ENCODE results near the gene TSFM. TPM values are rescaled to one million over a fixed set of nuclear protein-coding genes. Genes with fewer than 3 reads are reported as not detected.

Gene TSFM
- polyA plus RNA-seq, 1 experiment = 15.1 TPM

DNA sequence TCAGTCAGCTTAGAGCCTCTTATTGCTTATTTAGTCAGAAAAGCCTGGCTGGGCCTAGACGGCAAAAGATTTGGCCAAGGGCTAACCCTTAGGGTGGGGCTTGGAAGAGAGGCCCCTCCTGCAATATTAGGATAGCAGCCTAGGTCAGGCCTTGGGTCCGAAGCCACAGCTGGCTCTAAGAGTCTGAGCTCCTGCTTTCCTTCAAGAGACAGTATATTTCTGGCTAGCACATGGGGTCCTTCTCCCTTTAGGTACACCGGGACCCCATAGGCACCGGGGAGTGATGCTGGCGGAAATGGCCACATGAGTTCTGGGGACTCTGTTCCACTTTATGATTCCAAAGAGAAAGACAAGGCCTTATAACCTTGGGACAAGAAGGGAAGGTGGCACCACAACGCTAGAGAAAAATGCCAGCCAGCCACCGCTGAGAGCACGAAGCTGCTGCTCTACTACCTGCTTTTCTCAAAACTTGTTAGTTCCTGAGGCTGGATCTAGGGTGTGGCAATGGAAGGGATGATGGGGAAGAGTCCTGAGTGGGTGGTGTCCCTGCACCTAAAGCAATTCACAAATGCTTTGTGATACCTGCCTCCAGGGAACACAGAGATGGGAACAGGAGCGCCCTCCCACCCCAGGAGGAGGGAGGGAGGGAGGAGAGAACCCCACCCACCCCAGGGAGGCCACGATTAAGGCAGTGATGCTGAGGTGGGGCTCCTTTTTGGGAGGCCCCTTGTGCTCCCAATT lies 39.1 kb downstream of the TSFM start:
- peaks cover 61% of the 10 kb centered on the region for H3K36me3 ChIP-seq (ENCODE audit: control insufficient read depth, insufficient read depth, low read length)
- H3K4me3 ChIP-seq (ENCODE audit: low read depth, low read length) = no peak overlapping the region
- no peaks in the 10 kb centered on the region for H3K27me3 ChIP-seq (ENCODE audit: control insufficient read depth, insufficient read depth, low read length)
- CTCF ChIA-PET = interaction anchor here (1.2 to 2.8 kb wide), 4 partner anchors 11 to 84 kb away, joined by 3 to 8 read pairs (median 5); no protein-coding TSS in a partner anchor
- POLR2A ChIA-PET = no interaction called here
- TF ChIP-seq, protein P1, sequence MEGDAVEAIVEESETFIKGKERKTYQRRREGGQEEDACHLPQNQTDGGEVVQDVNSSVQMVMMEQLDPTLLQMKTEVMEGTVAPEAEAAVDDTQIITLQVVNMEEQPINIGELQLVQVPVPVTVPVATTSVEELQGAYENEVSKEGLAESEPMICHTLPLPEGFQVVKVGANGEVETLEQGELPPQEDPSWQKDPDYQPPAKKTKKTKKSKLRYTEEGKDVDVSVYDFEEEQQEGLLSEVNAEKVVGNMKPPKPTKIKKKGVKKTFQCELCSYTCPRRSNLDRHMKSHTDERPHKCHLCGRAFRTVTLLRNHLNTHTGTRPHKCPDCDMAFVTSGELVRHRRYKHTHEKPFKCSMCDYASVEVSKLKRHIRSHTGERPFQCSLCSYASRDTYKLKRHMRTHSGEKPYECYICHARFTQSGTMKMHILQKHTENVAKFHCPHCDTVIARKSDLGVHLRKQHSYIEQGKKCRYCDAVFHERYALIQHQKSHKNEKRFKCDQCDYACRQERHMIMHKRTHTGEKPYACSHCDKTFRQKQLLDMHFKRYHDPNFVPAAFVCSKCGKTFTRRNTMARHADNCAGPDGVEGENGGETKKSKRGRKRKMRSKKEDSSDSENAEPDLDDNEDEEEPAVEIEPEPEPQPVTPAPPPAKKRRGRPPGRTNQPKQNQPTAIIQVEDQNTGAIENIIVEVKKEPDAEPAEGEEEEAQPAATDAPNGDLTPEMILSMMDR (IDR thresholded peaks at IDR 0.05; ENCODE audit: insufficient read depth, low read depth, low read length) = no peak
- no peak for DNase-seq (ENCODE audit: low read depth)

DNA sequence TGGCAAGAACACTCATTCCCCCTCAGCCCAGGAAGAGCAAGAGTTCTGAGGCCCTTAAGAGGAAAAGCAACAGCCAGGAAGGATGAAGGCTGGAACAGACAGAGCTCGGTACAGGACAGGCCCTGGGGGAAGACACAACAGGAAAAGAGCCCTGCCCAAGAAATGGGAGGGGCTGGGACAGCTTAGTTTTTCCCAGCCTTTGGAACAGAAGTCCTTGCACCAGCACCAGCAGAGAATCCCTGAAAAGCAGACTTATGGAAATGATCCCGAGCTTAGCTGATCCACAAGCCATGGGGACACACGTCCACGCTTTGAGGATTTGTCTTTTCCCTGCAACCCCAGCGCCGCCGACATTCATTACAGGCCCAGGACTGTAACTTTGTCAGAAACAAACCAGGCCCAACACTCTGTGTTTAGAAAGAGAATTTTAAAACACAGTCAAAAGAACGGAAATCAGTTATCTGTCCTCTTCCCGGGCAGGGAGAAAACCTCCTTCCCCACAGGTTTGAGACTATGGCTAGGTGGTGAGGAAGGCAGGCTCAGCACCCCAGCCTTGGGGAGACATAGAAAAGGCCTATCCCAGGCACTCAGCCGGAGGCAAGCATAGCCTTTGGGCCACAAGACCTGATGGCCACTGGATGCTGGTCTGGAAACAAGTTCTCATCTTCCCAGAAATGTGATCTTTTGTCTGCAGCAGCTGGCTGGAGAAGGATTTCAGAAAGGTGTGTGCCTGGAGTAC lies 40.0 kb downstream of the TSFM start:
- no peaks in the 10 kb centered on the region for H3K27me3 ChIP-seq (ENCODE audit: control insufficient read depth, insufficient read depth, low read length)
- TF ChIP-seq, protein P1 (IDR thresholded peaks at IDR 0.05; ENCODE audit: insufficient read depth, low read depth, low read length) = no peak
- no peak overlapping the region for H3K4me3 ChIP-seq (ENCODE audit: low read depth, low read length)
- H3K36me3 ChIP-seq (ENCODE audit: control insufficient read depth, insufficient read depth, low read length) = peaks cover 68% of the 10 kb centered on the region
- POLR2A ChIA-PET = no interaction called here
- no peak for DNase-seq (ENCODE audit: low read depth)
- CTCF ChIA-PET = interaction anchor here (1.0 to 2.8 kb wide), 6 partner anchors 10 to 83 kb away, joined by 4 to 8 read pairs (median 5); no protein-coding TSS in a partner anchor

DNA sequence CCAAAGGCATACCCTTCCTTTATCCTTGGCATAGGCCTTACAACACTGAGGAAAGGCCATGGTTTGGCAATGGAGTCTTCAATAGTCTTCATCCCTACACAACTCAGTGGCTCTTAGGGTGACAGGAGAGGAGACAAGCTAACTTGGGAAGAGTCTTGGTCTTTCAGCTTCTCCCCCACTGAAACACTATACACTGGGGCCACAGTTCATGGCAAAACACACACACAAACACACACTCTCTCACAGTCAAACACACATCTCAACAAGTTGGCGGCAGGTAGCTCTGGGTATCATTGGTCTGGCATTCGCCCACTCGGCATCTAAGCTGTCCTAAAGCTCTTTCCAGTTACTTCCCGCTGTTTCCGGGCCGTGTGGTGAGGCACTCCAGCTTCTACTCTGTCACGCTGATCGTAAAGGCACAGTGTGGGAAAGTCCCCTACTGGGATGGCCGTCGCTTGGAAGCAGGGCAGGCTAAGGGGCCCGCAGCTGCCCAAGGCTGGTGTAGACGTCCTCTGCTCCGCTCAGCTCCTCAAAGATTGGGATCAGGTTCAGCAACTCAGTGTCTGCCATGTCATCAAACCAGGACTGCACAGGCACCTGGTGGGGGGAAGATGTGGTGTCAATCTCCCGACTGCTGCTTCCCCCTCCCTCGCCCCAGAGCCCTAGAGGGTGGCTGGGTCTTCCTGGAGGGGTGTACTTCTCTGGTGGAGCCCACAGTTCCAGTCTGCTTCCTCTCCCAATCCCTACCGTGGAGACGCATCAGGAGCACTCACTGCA lies 40.7 kb downstream of the TSFM start:
- POLR2A ChIA-PET = no interaction called here

DNA sequence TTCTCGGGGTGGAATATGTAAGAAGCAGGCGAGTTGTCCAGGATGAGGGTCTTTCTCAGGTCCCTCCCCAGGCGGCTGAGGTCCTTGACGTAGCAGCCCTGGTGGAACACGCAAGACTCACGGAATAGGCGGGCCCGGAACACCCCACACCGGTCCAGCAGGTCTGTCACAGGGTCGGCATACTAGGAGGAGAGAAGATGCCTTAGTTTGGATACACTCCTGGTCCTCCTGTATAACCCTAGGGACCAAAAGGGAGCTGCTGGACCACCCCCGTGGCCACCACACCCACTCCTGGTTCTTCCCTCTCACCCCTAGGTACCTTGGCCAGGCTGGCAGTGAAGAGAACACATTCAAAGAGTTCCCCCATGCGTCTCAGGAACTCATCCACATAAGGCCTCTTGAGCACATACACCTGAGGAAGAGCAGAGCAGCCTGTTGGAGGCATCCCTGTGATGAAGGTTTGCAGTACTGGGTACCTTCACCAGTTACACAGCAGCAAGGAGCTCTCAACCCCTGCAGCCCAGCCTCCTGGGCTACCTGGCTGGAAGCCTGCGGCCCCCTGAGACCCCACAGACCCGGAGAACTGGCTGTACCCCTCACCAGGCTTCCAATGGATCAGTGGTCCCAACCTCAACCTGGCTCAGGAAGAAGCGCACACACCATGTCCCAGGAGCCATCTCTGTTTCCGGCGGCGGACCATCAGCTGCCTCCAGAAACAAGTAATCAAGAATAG lies 41.5 kb downstream of the TSFM start:
- Histone ChIP-seq H3K27me3 (ENCODE audit: control insufficient read depth, insufficient read depth, low read length) (no peaks in the 10 kb centered on the region), H3K36me3 (ENCODE audit: control insufficient read depth, insufficient read depth, low read length) (peaks cover 64% of the 10 kb centered on the region), H3K4me3 (ENCODE audit: low read depth, low read length) (no peak overlapping the region)
- DNase-seq (ENCODE audit: low read depth) = no peak
- ChIA-PET POLR2A (no interaction called here), CTCF (interaction anchor here (1.0 to 2.8 kb wide), 5 partner anchors 11 to 82 kb away, joined by 3 to 8 read pairs (median 4); no protein-coding TSS in a partner anchor)
- TF ChIP-seq, protein P1 (IDR thresholded peaks at IDR 0.05; ENCODE audit: insufficient read depth, low read depth, low read length) = no peak

More for the DNA sequence above, 40.7 kb downstream of the TSFM start:
- no peak for DNase-seq (ENCODE audit: low read depth)
- H3K4me3 ChIP-seq (ENCODE audit: low read depth, low read length) = no peak overlapping the region
- H3K27me3 ChIP-seq (ENCODE audit: control insufficient read depth, insufficient read depth, low read length) = no peaks in the 10 kb centered on the region
- TF ChIP-seq, protein P1 (IDR thresholded peaks at IDR 0.05; ENCODE audit: insufficient read depth, low read depth, low read length) = no peak
- CTCF ChIA-PET = interaction anchor here (1.0 to 2.8 kb wide), 5 partner anchors 9 to 83 kb away, joined by 4 to 8 read pairs (median 5); no protein-coding TSS in a partner anchor
- peaks cover 70% of the 10 kb centered on the region for H3K36me3 ChIP-seq (ENCODE audit: control insufficient read depth, insufficient read depth, low read length)

Measured in BJ (cell line).